NCI-H1092 treated with DMSO at 0.1 percent for 48 hours (cell line): ENCODE data around the gene RAPGEF4.

Experiments used
- DNase-seq: peaks from one replicate; lab custom pipeline; 2025; lab: John Stamatoyannopoulos, UW

RAPGEF4 gene

GRCh38 chr2:173095356-173095755 is 359.7 kb downstream of the RAPGEF4 start:
- DNase-seq, result no peak

- no peak for DNase-seq
Measured at GRCh38 chr2:173099271-173099670, 363.6 kb downstream of the RAPGEF4 start.

GRCh38 chr2:173099804-173100203 is 364.2 kb downstream of the RAPGEF4 start:
- no peak for DNase-seq

GRCh38 chr2:173101687-173102086 is 366.0 kb downstream of the RAPGEF4 start:
- no peak for DNase-seq
